GM18868 (cell line): Measurements from ENCODE around the gene LY6G5C.

Experiments used
- ATAC-seq: cut with Tn5 transposase; IDR thresholded peaks from one replicate; pipeline ENCODE4 v1.9.1; 2021; ENCODE audit warnings: mild to moderate bottlenecking, moderate library complexity; ENCODE audit not compliant: unreplicated experiment

The LY6G5C gene, protein sequence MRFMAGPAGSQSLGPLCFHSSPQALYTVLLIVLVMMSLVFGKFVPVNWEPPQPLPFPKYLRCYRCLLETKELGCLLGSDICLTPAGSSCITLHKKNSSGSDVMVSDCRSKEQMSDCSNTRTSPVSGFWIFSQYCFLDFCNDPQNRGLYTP

DNA sequence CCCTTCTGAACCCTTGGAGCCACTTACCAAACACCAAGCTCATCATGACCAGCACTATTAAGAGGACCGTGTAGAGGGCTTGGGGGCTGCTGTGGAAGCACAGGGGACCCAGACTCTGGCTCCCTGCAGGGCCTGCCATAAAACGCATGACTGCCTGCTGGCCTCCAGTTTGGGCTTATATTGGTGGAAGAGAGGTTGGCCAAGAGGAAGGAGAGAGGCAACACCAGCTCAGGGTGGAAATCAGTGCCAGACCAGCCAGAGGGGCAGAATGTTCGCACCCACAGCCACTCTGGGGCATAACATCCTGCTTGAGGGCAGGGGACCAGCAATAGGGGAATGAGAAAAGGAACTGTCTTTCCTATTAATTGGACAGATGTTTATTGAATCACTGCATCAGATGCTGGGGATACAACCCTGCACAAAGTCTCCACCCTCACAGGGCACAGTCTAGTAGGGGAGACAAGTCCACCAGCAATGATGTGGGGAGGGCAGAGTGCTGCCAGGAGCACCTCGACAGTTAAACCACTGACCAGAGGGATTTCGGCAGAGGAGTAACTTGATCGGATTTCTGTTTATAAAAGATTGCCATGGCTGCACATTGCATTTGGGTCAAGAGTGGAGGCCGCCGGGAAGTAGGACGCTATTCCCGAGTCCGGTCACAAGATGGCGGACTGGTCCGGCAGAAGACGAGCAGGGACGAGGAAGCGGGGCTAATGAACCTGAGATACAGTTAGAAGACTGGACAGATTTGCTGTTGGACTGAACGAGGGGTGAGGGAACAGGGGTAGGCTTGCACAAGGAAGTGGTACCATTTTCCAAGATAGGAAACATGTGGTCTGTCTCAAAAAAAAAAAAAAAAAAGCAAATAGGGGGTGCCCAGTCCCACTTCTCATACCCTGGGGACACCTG lies at the start of gene LY6G5C:
Gene LY6G5C (minus strand): TSS at position 842 of the 909 bp plus-strand sequence. CDS start 694 bp downstream, at position 148.
- no peak for ATAC-seq

DNA sequence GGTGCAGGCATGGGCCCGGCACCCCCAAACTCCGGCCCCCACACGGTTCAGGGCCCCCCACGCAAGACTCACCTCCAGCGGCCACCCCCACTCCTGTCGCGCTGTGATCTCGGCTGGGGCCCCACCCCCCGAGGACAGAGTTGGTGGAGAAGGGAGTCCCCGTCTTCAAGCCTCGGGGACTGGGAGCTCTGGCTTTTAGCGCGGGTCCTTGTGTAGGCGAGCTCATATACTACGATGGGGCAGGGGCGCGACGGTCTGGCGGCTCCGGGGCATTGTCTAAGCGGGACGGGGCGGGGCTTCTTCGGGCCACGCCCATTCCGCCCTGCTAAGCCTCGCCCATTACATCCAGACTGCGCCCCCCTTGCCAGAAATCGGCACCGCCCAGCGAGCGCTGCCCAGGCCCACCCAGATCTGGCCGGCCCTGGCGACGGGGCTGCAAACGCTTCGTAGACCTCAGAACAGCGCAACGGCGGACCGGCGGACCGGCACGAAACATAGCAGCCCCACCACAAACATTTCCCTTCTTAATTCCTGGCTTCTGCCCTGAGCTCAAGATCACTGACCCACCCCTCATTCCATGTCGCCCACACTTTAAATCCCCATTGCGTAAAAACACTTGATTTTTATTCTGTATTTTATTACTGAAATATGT lies 49.2 kb upstream of the LY6G5C start:
- no peak for ATAC-seq

GRCh38 chr6:31729515-31729978 lies 48.7 kb upstream of the LY6G5C start:
- ATAC-seq: no peak

DNA sequence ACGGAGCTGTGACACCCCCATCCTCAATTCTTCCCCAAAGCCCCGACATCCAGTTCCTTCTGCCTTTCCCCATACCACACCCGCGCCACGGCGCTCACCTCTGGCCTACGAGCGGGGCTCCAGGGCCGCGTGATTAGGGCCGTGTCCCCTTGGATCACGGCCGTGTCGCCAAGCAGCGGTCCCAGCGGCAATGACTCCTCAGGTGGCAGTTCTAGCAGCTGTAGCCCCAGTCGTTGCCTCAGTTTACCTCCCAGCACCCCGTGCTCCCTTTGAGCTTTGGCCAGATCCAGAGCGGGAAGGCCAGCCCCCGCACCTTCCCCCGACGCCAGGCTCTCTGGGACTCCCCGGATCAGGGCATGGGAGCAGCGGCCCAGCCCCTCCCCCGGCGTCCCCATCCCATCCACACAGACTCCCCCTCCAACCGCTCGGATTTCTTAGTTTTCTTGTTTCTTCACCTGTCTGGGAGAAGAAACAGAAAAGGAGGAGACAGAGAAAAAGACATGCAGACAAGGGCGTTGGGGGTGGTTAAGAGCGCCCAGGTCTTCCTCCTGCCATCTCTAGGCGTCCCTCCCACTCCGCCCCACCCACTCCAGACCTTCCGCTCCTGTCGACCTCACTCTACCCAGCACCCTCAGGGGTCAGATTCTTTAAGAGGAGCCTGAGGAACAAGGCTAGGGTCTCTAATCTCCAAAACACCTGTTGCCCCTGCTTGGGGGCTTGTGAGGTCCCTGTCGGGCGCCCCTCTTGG lies 48.1 kb upstream of the LY6G5C start, which contains the start of gene DDAH2:
Gene DDAH2 (minus strand): TSS at position 533 of the 748 bp plus-strand sequence. CDS start 138 bp downstream, at position 395.
- no peak for ATAC-seq

DNA sequence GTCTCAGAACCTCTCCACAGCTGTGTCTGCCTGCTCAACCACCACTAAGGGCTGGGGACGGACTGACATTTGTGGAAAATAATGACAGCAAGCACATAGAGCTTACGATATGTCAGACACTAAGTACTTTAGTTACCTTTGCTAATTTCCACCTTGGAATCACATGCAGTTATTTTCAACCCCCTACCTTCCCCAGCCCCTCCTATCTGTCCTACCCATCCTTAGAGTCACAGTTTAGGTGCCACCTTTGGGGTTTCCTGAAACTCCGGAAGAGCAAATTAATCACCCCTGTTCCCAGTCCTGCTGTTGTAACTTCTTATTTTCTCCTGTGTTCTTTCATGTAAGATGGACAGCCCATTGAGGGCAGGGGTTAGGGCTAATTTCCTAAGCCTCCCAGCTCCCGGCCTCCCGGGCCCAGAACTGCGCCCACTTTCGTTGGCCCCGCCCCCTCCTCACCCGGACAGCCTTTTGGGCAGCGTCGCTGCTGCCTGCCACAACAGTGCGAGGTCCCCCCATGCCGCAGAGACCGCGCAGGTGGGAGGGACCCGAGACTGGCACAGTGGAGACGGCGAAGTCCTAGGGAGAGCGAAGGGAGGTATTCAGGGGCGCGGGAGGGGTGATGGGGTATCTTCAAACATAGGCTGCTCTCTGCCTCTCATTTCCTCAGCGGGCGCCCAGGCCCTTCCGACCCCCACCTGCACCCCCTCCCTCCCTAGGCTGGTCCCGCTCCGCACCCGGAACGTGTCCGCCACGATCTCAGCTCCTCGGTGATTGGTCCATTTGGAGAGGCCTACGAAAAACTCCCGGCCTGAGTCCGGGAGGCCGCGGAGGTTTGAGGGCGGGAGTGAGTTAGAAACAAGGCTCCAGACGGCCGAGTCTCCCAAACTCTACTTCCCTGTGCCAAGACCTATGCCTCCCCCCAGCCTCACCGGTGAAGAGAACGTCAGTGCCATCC lies 47.1 kb upstream of the LY6G5C start:
- ATAC-seq: no peak

GRCh38 chr6:31727034-31727716 lies 46.3 kb upstream of the LY6G5C start:
- no peak for ATAC-seq

DNA sequence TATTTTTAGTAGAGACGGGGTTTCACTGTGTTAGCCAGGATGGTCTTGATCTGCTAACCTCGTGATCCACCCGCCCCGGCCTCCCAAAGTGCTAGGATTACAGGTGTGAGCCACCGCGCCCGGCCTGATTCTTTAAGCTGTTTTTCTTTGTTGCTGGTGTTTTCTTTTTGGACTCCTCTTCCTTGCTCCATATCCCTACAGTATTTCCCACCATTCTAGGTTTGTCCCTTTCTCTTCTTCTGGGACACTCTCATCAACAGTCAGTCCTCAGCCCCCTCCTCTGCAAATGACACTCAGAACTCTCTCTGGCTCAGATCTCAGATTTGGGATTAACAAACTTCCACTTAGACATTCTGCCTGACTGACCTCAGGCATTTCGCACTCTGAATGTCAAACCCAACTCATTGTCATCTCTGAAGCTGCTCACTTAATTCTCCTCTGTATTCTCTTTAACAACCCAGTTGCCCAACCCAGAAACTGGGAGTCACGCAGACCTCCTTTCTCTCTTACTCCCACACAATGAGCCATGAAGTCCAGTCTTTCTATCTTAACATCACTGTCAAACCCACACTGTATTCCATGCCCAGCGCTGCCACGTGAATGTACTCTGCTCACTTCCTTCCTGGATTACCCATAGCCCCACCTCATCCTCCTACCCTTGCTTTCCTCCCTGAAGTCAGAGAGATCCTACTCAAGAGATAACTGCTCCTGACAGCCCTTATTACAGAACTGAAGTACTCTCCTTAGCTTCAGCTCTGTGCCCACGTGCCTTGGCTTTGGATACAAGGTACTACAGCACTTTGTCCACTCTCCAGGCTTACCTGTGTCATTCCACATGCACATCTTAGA lies 44.9 kb upstream of the LY6G5C start:
- ATAC-seq: no peak

GRCh38 chr6:31723980-31724691 lies 43.3 kb upstream of the LY6G5C start:
- no peak for ATAC-seq

GRCh38 chr6:31723245-31723979 lies 42.5 kb upstream of the LY6G5C start, which contains the start of gene MPIG6B:
TSS of gene MPIG6B (plus strand) at chr6:31723373. CDS start at chr6:31723384, 11 bp downstream.
- ATAC-seq: no peak

DNA sequence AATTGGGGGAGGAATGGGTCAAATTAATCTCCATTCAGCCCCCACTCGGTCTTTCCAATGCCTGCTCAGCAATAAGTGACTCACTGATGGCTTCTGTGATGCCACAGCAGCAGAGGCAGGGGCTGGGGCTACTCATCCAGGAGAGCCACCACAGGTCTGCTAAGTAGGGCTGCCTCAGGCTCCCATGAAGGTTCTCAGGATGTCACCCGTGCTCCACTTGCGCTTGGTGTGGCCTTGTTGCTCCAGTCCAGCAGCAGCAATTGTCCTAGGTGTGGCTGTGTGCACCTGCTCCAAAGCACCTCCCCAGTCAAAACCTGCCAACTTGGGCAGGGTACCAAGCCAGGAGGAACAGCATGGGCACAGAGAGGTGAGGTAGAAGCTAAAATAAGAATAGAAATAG lies 41.3 kb upstream of the LY6G5C start:
- ATAC-seq: no peak

DNA sequence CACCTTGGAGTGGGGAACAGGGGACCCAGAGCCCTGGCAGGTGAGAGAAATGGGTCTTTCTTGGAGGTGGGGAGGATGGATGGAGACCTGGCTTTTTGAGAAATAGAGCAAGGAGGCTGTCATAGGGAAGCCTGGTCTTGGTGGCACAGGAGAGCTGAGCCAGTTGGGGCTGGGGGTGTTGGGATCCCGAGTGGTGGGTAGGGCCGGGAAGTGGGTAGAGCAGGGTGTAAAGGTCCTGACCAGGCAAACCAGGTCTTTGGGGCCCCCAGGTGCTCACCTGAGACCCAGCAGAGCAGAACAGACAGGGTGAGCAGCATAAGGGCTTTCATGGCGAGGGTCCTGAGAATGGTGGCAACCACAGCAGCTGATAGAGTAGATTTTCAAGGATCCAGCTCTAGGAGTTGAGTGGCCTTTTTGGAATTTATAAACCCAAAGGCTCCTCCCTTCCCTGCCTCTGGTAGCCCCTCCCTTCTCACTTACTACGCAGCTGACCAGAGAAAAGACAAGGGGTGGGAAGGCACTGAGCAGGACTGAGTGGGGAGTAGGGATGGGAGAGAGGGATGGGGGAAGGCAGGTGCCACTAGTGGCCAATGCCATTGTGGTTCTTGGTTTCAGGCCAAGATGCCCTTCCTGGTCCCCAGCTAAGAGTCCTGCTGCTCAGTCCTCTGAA lies 40.6 kb upstream of the LY6G5C start, which contains the start of gene LY6G6C:
Gene LY6G6C (minus strand): TSS at position 396 of the 670 bp plus-strand sequence. CDS start 67 bp downstream, at position 329.
- ATAC-seq: no peak

GRCh38 chr6:31720196-31720770 lies 39.4 kb upstream of the LY6G5C start:
- no peak for ATAC-seq

DNA sequence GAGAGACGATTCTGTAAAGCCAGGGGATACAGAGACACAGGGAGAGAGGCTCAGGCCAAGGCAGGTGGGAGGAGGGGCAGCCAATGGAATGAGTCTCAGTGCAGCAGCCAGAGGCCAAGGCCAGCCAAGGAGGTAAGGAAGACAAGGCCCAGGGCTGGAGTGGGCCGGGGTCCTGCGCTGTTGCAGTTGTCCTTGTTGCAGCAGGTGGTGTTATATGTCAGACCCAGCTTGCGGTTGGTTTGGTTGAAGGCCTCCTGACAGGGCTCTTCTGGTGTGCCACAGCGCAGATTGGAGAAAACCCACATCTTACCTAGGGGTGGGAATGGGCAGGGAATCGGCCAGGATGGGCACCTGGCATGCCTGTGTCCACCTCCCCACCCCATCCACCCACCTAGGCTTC lies 38.1 kb upstream of the LY6G5C start:
- no peak for ATAC-seq

- no peak for ATAC-seq
These were observed 37.4 kb upstream of the LY6G5C start for GRCh38 chr6:31718265-31718664.

GRCh38 chr6:31717499-31718222 lies 36.8 kb upstream of the LY6G5C start:
- no peak for ATAC-seq
